Gastroesophageal sphincter (tissue), 3 donors: Measurements from ENCODE around the gene NKD2.

Experiments used
- EP300 ChIP-seq: sonication (generic); formaldehyde crosslinking; IDR thresholded peaks from one replicate; pipeline ENCODE4 v1.6.1; 2017; ENCODE audit warnings: antibody characterized with exemption, mild to moderate bottlenecking
- POLR2A ChIP-seq, 2 donors: fragments of 450-650 bp; IDR thresholded peaks; one replicate each; pipeline ENCODE4 v1.6.1; 2017; ENCODE audit warnings: antibody characterized with exemption in 2 of 2, mild to moderate bottlenecking in 2 of 2, moderate library complexity in 1 of 2
- POLR2AphosphoS5 ChIP-seq: sonication (generic); formaldehyde crosslinking; IDR thresholded peaks from one replicate; pipeline ENCODE4 v1.6.1; 2017; ENCODE audit warnings: antibody characterized with exemption
- TF ChIP-seq, protein P1 (sequence below), 4 experiments: fragments of 200-600 bp in 2 of 4; fragments of 450-650 bp in 2 of 4; sonication (generic) in 1 of 4; IDR thresholded peaks; one replicate each; pipeline ENCODE4 v1.5.1; 2017 to 2019; ENCODE audit warnings: antibody characterized with exemption in 4 of 4, mild to moderate bottlenecking in 2 of 4, moderate library complexity in 2 of 4

DNA sequence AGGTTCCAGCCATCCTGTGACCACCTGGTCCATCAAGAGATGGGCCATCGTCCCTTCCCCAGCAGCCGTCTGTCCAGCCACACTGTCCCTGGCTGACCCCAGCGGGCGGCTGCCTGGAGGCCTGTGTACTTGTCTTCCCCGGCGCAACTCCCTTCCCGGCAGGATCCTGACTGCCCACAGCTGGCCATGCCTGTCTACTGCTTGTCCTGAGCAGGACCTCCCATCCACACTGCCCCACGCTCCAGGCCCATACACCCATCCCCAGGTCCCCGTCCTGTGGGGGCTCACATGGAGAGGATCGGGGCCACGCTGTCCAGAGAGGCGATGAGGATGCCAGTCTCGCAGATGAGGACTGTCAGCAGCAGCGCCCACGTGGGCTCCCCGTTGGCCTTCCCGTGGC, 67.8 kb downstream of the NKD2 start:
- TF ChIP-seq, protein P1, sequence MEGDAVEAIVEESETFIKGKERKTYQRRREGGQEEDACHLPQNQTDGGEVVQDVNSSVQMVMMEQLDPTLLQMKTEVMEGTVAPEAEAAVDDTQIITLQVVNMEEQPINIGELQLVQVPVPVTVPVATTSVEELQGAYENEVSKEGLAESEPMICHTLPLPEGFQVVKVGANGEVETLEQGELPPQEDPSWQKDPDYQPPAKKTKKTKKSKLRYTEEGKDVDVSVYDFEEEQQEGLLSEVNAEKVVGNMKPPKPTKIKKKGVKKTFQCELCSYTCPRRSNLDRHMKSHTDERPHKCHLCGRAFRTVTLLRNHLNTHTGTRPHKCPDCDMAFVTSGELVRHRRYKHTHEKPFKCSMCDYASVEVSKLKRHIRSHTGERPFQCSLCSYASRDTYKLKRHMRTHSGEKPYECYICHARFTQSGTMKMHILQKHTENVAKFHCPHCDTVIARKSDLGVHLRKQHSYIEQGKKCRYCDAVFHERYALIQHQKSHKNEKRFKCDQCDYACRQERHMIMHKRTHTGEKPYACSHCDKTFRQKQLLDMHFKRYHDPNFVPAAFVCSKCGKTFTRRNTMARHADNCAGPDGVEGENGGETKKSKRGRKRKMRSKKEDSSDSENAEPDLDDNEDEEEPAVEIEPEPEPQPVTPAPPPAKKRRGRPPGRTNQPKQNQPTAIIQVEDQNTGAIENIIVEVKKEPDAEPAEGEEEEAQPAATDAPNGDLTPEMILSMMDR (IDR thresholded peaks at IDR 0.05), result no peak
- no peak for TF ChIP-seq POLR2A (IDR thresholded peaks at IDR 0.05)
- TF ChIP-seq EP300, result no peak
- TF ChIP-seq POLR2AphosphoS5, result no peak
